ENCODE results near the gene C1QTNF5.
A peak's percentile ranks its signal among the peaks of the same experiment; 100 is the strongest.
"Not testable (repeated sequence)": the region's sequence is repeated elsewhere in the genome, so short reads cannot be mapped to it uniquely, and the experiment has no call there.

The C1QTNF5 gene, protein sequence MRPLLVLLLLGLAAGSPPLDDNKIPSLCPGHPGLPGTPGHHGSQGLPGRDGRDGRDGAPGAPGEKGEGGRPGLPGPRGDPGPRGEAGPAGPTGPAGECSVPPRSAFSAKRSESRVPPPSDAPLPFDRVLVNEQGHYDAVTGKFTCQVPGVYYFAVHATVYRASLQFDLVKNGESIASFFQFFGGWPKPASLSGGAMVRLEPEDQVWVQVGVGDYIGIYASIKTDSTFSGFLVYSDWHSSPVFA

DNA sequence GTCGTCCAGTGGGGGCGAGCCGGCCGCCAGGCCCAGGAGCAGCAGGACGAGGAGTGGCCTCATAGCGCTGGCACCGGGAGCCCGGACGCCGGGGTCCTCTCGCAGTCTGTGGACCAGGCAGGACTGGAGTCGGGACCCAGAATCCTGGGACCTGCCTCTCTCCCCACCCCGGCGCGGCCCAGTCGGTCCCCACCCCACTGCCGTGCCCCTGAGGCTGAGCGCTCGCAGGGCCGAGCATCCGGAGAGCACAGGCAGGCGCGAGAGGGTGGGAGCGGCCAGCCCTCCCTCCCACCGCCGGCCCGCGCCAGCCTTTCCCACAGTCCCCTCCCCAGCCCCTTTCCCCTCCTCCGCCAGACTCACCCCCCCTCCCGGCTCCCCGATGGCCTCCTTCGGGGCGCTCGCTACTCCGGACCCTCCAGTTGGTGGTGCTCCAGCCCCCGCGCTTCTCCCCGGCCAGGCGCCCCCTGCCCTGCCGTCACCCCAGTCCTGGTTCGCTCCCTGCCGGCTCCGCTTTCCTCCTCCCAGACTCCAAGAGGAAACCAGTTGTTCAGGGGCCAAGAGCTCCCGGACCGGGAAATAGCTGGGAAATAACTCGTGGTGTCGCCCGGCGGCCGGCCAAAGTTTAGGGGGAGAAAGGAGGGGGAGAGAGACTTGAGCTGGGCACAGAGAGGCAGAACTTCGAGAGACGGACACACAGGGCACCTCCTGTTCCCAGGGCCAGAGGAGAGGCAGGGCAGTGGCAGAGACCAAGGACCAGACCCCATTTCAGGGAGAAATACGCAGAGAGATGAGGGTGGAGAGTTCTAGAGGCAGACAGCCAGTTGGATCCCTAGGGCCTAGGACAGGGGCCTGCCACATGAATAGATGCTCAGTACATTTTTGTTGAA, at the start of gene C1QTNF5:
Gene C1QTNF5 (minus strand): TSS at position 549 of the 887 bp plus-strand sequence. CDS start 486 bp downstream, at position 63.
- DNase-seq (ENCODE audit: low read depth): no peak

DNA sequence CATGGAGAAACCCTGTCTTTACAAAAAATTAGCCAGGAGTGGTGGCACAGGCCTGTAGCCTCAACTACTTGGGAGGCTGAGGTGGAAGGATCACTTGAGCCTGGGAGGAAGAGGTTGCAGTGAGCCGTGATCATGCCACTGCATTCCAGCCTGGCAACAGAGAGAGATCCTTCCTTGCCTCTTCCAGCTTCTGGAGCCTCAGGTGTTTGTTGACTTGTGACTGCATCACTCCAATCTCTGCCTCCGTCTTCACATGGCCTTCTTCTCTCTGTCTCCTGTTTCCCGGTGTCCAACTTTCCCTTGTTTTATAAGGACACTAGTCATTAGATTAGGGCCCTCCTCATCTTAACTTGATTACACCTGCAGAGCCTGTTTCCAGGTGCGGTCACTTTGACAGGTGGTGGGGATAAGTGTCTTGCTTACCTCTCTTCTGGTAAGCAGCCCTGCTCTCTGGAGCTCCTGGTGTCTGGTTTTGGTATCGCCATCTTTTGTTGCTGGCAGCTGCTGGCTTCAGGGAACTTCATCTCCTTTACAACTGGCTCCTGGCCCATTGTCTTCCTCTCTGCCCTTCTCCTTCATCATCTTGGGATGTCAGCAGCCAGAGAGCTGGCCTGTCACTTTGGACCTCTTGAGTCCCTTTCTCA, 49.0 kb upstream of the C1QTNF5 start:
- DNase-seq (ENCODE audit: low read depth): no peak

DNA sequence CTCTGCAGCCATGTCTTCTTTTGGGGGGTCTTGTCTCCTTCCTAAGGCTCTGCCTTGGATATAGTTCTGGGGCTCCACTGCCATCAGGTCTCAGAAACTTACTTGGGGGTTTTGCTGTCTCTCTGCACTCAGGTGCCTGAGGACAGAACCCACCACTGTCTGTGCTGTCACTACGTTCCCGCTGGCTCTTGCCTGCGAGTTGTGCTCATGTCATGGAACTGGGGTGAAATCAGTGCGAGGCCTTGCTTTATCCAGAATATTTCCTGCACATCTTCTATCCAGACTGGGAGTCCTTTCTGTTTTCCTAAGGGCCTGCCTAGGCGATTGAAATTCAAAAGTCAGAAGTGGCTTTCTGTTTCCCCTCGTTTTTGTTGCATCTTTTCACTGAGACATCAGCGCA, 47.4 kb upstream of the C1QTNF5 start:
- no peak for DNase-seq (ENCODE audit: low read depth)

DNA sequence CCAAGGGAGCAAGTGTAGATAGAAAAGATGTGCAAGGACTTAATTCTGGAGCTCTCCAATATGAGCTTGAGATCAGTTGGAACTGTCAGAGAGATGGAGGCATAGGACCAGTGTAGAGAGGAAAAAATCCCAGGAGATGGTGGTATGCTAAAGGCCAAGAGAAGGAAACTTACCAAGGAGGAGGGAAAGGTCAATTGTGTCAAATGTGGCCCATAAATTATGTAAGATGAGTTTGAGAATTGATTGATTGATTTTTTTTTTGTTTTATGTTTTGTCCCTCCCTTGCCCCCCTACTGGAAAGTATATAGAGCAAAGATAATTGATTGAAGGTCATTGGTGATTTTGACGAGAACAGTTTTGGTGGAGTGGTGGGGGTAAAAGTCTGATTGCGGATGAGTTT, 43.6 kb upstream of the C1QTNF5 start:
- DNase-seq (ENCODE audit: low read depth): no peak

DNA sequence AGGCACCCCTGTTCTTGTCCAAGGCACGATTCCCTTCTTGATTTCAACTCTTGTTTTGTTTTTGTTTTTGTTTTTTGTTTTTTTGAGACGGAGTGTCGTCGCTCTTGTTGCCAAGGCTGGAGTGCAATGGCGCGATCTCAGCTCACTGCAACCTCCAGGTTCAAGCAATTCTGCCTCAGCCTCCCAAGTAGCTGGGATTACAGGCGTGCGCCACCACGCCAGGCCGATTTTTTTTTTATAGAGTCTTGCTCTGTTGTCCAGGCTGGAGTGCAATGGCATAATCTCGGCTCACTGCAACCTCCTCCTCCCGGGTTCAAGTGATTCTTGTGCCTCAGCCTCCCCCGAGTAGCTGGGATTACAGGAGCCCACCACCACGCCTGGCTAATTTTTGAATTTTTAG, 41.8 kb upstream of the C1QTNF5 start:
- DNase-seq (ENCODE audit: low read depth): not testable (repeated sequence)

DNA sequence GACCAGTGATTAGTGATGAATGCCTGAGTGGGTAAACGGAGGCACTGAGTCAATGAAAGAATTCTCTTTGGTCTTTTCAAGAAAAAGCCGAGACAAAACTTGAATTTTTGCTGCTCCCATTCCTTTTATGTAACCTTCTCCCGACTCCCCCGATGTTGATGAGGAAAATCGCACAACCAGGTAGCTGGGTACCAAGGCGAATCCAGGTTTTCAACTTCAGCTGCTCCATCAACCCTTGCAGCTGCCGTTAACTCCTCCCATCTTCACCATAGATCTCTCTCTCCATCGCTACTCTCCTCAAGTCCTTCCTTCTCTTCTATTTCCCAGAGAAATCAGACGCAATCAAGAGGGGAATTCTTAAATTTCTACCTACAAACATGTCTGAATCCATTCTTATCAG, 41.4 kb upstream of the C1QTNF5 start:
- DNase-seq (ENCODE audit: low read depth): no peak

DNA sequence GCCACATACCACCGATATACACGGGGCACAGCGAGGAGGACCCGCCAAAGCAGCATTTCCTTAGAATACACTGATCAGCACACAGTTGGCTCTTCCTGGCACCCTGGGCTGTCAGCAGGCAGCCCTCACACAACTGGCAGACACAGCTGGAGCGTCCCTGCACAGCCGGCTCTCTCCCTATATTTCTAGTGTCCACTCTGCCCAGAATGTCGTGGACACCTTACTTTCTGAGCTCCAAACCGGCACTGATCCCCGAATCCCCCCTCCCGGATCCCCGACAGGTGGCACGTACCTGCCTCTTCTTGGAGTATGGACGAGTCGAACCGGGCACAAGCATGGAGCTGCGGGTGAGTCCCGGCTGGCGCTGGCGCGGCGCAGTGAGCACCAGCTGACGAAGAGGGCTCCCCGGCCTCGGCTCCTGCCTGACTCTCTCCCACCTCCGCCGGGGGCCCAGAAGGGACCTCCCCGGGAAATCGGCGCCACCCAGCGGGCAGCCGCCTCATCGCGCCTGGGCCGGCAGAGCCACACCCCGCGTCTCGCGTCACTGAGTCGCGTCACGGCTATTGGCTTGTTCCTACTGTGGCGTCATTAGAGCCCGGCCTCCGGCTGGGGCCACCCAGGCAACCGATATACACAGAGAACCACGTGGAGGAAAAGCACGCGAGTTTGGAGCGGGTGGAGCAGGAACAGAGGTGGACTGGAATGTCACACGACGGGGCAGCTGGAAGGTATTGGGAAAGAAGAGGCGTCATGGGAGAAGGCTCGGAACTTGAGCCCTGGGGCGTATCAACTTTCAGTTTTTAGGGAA, 40.7 kb upstream of the C1QTNF5 start, which contains the start of gene USP2:
Gene USP2 (minus strand): TSS at position 510 of the 808 bp plus-strand sequence. CDS start 8,210 bp downstream, outside the sequence.
- peak; percentile 66 for DNase-seq (ENCODE audit: low read depth)

DNA sequence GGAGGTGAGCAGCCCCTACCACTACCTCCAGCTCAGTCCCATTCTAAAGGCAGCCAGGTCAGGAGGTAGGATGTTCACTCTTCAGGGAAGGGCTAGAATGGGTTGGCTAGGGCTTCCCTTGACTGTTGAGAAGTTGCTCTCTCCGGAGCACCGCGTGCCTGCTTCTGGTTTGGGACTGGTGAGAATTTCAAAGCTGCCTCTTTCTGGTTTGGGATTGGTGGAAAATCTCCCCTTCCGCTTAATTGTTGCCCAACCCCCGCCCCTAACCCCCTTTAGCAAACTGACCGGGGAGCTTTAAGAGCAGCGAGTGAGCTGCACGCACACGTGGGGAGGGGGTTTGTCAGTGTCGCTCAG, 40.1 kb upstream of the C1QTNF5 start:
- DNase-seq (ENCODE audit: low read depth): no peak

DNA sequence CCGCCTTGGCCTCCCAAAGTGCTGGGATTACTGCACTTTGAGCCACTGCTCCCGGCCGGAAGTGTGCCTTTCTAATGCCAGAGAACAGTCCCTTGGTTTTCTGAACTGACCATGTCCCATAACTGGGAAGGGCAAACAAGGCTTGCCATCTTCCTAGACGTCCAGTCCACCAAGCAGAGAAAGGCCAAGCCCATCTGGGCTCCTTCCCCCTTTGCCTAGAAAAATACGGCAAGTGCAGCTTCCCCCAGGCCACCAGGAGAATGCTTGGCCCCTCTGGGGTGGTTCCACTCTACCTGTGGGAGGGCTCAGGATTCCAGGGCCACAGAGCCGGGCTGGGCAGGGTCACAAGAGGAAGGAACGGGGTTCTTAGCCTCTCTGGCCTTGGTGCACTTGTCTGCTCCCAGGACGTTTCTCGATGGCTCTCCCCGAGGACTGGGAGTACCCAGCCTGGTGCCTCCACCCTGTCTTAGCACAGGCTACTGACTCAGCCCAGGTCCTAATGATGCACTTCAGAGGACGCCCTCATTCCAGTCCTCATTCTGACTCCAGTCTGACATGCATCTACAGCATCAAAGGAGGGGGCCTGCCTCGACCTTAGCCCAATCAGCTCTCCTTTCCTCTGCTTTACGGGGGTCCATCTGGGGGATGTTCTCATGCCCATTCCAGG, 39.6 kb upstream of the C1QTNF5 start:
- no peak for DNase-seq (ENCODE audit: low read depth)

DNA sequence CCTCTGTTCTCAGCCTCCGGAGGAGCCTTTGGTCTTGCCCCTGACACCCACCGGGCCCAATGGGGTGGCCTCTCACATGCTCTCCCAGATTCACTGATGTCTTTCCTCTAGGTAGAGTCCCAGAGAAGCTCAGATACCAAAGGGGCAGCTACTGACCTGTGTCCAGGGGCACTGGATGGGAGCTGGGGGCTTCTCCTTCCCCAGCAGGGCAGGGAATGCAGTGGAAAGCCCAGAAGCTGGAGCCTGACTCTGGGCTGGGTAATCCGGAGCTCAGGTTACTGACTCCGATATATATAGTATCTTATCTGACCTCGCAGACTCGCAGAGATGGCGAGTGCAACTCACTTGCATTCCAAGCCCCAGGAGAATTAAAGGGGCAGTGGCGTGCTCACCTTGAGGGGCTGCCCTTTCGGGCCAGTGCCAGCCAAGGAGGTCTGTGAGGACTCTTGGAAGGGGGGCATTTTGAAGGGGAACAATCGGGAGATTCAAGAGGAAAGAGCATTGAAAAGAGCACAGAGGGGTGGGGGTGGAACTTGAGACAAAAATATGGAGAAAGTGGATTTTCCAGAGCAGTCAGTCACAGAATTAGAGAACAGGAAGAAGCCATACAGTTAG, 38.3 kb upstream of the C1QTNF5 start:
- no peak for DNase-seq (ENCODE audit: low read depth)

DNA sequence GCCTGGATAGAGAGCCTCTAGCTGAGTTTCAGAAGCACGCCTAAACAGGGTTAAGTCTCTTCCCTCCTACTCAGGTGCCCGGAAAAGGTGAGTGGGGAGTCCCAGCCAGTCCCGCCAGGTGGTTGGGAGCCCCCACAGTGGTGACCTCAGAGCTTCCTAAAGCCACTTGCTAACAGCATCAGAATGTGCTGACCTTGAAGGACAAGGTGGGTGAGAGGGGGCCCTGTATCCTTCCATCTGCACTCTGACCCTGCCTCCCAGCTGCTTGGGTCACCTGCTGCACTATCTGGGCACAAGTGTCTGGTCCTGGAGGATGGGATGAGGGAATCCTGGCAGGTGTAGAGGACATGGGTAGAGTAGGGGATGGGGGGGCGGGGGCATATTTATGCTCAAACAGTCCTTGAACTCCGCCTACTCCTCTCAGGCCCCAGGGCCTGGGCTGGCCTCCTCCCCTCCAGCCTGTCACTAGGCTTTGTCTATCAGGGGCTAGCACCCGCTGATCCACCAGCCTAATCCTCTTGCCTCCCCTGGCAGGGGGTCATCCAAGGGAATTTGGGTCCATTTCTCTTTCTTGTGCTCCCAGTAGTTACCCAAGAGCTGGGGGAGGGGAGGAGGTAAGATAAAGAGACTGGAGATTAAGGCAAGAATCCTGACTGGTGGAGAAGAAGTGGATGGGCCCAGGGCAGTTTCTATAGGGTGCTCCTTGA, 37.4 kb upstream of the C1QTNF5 start:
- no peak for DNase-seq (ENCODE audit: low read depth)

DNA sequence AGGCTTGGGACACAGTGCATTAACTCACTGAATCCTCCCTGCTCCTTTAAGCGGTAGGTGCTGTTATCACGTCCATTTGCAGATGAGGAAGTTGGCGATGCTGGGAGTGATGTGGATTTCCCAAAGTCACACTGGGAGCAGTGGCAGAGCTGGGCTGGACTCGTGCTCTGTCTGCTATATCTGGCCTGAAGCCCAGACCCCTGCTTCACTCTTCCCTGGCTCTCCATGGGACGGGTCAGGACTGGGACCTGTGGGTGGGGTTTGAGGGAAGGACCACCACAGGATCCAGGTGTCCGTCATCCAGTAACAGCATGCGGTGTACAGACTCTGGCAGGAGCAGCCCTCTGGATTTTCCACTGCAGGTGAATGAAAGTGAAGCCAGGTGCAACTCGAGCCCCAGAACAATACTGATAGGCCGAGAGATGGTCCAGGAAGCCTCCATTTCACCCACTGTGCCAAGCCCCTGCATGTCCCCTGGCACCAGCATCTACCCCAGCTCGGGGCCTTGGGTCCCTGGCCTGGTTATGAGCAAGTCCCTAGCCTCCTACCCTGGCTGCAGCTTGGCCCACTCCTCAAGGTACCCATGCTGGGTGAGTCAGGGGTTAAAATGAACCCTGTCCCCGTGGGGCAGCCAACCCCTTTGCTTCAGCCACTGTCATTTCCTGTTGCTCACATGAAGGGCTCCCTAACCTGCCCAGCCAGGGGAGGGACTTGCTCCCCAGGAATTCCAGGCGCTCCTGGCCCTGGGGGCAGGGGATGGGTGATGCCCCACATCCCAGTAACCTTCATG, 36.6 kb upstream of the C1QTNF5 start:
- DNase-seq (ENCODE audit: low read depth): no peak

DNA sequence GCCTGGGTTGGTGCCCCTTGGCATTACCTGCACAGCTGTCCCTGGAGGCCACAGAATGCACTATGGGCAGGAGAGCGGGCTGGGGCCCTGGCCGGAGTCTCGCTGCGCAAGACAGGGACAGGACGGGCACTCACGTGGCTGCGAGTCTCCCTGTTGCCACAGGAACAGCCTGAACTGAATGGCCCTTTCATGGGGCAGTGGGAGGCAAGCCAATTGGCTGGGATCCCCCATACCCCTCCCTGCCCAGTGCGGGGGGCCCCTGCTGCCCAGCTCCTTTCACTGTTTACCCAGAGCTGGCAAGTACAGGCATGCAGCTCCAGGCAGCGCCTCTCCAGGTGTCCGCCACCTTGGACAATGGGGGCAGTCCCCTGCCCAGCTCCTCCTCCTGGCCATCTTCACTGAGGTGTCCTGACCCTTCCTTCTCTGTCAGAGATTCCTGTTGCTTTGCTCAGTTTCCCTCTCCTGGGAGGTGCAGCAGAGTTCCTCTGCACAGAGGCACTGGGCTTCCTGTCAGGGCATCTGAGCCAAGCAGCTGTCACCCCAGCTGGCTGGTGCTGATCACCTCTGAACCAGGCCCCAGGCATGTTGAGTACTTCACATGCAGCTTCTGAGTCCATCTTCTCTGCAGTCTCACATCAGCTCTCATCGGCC, 35.6 kb upstream of the C1QTNF5 start:
- no peak for DNase-seq (ENCODE audit: low read depth)

DNA sequence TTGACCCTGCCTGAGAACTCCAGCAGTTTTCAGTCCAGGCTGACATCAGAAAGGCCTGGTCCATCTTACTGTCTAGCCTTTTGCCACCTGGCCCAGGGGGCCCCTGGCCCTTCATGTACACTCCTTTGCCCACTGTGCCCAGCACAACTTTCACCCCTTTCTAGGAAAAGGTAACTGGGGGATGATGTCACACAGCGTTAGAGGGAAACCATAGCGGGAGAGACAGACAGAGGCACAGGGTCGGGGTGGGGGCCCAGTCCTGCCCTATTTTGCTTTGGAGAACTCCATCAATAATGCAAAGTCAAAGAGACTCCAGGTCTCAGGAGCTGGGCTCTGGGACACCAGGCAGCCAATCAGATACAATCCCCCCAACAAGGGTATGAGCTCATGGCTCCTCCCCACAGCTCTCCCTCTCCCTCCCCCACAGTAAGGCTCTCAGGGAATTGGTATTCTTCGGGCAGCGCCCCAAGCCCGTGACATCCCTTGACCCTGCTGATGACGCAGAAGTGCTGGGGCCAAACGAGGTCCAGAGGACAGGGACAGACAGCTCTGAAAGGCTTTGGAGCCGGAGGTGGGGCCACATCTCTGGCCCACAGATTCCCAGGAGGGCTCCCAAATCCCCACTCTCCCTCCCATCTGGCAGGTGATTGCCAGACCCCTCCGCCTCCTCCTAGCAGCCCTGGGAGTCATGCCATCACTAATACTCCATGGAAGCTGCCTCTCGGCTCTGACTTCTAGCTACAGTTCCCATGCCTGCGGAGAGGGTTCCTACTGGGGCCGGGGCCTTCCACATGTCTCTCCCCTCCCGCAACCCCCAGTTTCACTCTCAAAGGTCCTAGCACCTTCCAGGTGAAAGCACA, 34.9 kb upstream of the C1QTNF5 start:
- DNase-seq (ENCODE audit: low read depth): no peak

DNA sequence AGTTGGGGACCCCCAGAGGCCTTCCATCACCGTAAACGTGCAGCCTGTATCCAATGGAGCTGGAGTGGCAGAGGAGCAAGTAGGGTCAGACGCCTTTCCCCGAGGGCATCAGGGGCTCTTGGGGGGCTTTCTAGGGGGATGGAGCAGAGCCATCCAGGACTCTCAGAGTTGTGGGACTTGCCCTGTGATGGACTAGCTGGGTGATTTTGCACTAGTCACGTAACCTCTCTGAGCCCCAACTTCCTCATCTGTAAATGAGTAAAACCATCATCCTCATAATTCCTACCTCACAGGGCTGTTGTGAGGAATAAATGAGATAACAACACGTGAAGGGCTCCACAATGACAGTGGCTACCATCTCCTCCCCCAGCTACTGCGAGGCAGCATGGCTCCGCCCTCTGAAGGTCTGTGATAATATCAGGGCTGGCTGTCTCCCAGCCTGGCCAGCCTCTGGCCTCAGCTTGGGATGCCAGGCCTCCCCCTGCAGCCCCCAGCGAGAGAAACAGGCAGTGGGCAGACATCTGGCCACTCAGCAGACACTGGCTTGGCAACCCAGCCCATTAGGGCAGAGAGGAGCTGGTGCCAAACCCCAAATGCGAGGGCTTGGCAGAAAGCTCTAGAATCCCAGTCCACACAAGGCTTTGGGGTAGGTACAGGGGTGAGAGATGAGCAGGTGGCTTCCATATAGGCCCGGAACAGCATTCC, 34.1 kb upstream of the C1QTNF5 start:
- no peak for DNase-seq (ENCODE audit: low read depth)

DNA sequence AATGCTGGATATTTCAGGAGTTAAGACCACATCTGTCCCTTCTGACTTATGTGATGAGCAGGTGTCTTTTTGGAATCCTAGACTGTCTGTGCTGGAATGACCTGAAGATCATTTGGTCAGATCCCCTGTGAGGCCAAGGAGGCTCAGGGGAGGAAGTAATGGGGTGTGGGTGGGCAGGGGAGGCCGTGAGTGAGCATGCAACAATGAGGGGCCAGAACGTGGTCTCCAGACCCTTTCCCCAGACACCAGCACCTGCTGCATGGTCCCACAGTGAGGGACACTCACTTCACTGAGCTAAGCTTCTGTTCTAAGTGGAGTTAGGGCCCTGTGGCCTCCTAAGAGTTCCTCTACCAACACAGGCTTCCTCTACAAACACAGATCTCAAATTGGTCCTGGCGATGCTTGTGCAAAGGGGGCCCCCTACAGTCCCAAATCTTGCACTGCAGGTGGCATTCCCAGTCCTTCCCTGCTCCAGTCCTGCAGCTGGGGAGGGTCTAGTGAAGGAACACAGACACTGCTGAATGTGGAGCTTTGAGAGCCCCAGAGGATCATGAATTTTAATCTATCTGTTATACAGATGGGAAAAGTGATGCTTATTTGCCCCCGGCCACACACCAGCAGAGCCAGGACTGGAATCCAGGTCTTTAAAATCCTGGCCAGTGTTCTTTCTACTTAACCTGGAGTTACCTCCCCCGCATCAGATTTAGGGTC, 33.4 kb upstream of the C1QTNF5 start:
- DNase-seq (ENCODE audit: low read depth): no peak

All from HS-5 (cell line).